ENCODE results near the gene LDLRAD4. TPM values are rescaled to one million over a fixed set of nuclear protein-coding genes. Genes with fewer than 3 reads are reported as not detected.

LDLRAD4 gene
- total RNA-seq, 1 donor: under 0.01 TPM

- Histone ChIP-seq H3K27ac (ENCODE audit: low read depth, low read length) (no peak overlapping the region), H4K20me1 (ENCODE audit: insufficient read depth, low read length) (no peaks in the 10 kb centered on the region), H3K36me3 (ENCODE audit: insufficient read depth, low read length) (no peaks in the 10 kb centered on the region), H3K4me3 (ENCODE audit: insufficient read depth, low read length) (no peak overlapping the region), H3K27me3 (ENCODE audit: insufficient read depth, low read length) (no peaks in the 10 kb centered on the region), H3K9me3 (ENCODE audit: low read depth, low read length) (no peaks in the 10 kb centered on the region), H3K79me2 (ENCODE audit: insufficient read depth, low read length) (no peaks in the 10 kb centered on the region), H3K4me2 (ENCODE audit: insufficient read depth, low read length) (no peak overlapping the region), H3K4me1 (ENCODE audit: insufficient read depth, low read length) (no peaks in the 10 kb centered on the region), H2AFZ (ENCODE audit: low read length) (no peak overlapping the region)
- no peak for TF ChIP-seq CTCF (IDR thresholded peaks at IDR 0.05; ENCODE audit: extremely low read depth, low read depth, low read length)
- DNase-seq (ENCODE audit: insufficient read length, low spot score, missing footprints): no peak
Observed at GRCh38 chr18:13460946-13461345, 242.4 kb downstream of the LDLRAD4 start.

DNA sequence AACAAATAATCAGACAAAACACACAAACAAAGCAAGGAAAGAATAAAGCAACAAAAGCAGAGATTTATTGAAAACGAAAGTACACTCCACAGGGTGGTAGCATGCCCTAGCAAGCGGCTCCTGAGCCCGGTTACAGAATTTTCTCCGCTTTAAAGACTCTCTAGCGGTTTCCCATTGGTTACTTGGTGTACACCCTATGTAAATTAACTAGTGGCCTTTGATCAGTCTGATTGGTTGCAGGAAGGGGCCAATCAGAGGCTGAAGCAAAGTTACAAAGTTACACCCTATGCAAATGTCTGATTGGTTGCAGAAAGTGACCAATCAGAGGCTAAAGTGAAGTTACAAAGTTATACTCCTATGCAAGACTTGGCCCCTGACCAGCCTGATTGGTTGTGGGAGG lies 242.9 kb downstream of the LDLRAD4 start:
- Histone ChIP-seq H3K79me2 (ENCODE audit: insufficient read depth, low read length) (no peaks in the 10 kb centered on the region), H3K27me3 (ENCODE audit: insufficient read depth, low read length) (no peaks in the 10 kb centered on the region), H3K4me1 (ENCODE audit: insufficient read depth, low read length) (no peaks in the 10 kb centered on the region), H3K27ac (ENCODE audit: low read depth, low read length) (no peak overlapping the region), H3K4me2 (ENCODE audit: insufficient read depth, low read length) (no peak overlapping the region), H3K9me3 (ENCODE audit: low read depth, low read length) (no peaks in the 10 kb centered on the region), H3K36me3 (ENCODE audit: insufficient read depth, low read length) (no peaks in the 10 kb centered on the region), H2AFZ (ENCODE audit: low read length) (no peak overlapping the region), H3K4me3 (ENCODE audit: insufficient read depth, low read length) (no peak overlapping the region), H4K20me1 (ENCODE audit: insufficient read depth, low read length) (no peaks in the 10 kb centered on the region)
- TF ChIP-seq CTCF (IDR thresholded peaks at IDR 0.05; ENCODE audit: extremely low read depth, low read depth, low read length): no peak
- no peak for DNase-seq (ENCODE audit: insufficient read length, low spot score, missing footprints)

GRCh38 chr18:13461936-13462335 lies 243.4 kb downstream of the LDLRAD4 start:
- Histone ChIP-seq H3K27me3 (ENCODE audit: insufficient read depth, low read length) (no peaks in the 10 kb centered on the region), H3K4me1 (ENCODE audit: insufficient read depth, low read length) (no peaks in the 10 kb centered on the region), H4K20me1 (ENCODE audit: insufficient read depth, low read length) (no peaks in the 10 kb centered on the region), H3K36me3 (ENCODE audit: insufficient read depth, low read length) (no peaks in the 10 kb centered on the region), H2AFZ (ENCODE audit: low read length) (no peak overlapping the region), H3K4me3 (ENCODE audit: insufficient read depth, low read length) (no peak overlapping the region), H3K9me3 (ENCODE audit: low read depth, low read length) (no peaks in the 10 kb centered on the region), H3K27ac (ENCODE audit: low read depth, low read length) (no peak overlapping the region), H3K4me2 (ENCODE audit: insufficient read depth, low read length) (no peak overlapping the region), H3K79me2 (ENCODE audit: insufficient read depth, low read length) (no peaks in the 10 kb centered on the region)
- no peak for DNase-seq (ENCODE audit: insufficient read length, low spot score, missing footprints)
- TF ChIP-seq CTCF (IDR thresholded peaks at IDR 0.05; ENCODE audit: extremely low read depth, low read depth, low read length): no peak

DNA sequence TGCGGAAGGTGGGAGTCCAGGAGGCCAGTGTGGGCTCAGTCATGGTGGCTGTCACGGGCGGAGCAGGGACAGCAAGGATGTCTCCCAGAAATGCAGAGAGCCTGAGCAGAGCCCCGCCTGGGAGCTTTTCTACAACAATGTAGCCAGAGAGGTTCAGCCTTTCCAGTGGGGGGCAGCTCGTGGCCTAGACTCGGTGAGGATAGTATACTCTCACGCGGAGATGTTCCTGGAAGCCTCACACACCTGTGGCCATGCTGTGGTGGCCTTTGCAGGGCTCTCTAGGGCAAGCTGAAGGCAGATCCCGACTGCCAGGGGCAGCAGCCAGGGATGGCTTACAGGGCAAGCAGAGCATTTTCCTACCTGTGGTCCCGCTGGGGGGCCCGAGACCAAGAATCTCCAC lies 244.1 kb downstream of the LDLRAD4 start:
- Histone ChIP-seq H3K4me3 (ENCODE audit: insufficient read depth, low read length) (no peak overlapping the region), H3K4me1 (ENCODE audit: insufficient read depth, low read length) (no peaks in the 10 kb centered on the region), H3K4me2 (ENCODE audit: insufficient read depth, low read length) (no peak overlapping the region), H3K79me2 (ENCODE audit: insufficient read depth, low read length) (no peaks in the 10 kb centered on the region), H3K36me3 (ENCODE audit: insufficient read depth, low read length) (no peaks in the 10 kb centered on the region), H3K27ac (ENCODE audit: low read depth, low read length) (no peak overlapping the region), H3K9me3 (ENCODE audit: low read depth, low read length) (no peaks in the 10 kb centered on the region), H2AFZ (ENCODE audit: low read length) (no peak overlapping the region), H4K20me1 (ENCODE audit: insufficient read depth, low read length) (no peaks in the 10 kb centered on the region), H3K27me3 (ENCODE audit: insufficient read depth, low read length) (no peaks in the 10 kb centered on the region)
- DNase-seq (ENCODE audit: insufficient read length, low spot score, missing footprints): no peak
- TF ChIP-seq CTCF (IDR thresholded peaks at IDR 0.05; ENCODE audit: extremely low read depth, low read depth, low read length): no peak
